Measurements from ENCODE around the gene RAB3IL1.

Gene RAB3IL1

DNA sequence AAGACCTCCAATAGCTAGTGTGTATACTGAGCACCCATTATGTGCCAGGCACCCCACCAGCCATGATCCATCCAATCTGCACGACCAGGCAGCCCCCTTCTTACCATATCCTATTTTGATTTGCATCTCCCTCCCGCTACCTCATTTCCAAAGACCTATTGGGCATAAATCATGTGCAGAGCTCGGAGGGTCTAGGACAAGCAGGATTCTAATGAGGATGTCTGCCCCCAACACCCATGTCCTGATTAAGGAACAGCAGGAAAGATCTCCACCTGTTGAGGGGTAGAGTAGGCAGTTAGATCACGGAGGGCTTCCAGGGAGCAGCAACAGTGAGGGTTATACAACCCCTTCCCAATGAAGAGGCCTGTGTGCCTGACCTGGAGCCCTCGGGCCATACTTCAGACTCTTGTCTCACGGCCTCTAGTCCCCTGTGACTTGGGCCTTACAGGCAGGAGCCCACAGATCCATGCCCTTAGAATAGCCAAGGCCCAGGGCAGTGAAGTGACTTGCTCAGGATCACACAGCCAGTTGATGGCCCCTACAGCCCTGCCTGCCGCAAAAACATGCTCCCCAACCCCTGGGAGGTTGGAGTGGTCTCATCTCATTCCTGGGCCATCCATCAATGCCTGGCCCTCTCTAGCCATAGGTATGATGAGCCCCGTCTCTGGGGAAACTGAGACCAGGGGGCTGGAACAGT lies 3.5 kb downstream of the RAB3IL1 start:
- H3K27ac ChIP-seq, result no peak overlapping the region
- no peaks in the 10 kb centered on the region for H3K79me2 ChIP-seq (ENCODE audit: insufficient read depth, low read depth)
- H3K9ac ChIP-seq, result no peak overlapping the region

DNA sequence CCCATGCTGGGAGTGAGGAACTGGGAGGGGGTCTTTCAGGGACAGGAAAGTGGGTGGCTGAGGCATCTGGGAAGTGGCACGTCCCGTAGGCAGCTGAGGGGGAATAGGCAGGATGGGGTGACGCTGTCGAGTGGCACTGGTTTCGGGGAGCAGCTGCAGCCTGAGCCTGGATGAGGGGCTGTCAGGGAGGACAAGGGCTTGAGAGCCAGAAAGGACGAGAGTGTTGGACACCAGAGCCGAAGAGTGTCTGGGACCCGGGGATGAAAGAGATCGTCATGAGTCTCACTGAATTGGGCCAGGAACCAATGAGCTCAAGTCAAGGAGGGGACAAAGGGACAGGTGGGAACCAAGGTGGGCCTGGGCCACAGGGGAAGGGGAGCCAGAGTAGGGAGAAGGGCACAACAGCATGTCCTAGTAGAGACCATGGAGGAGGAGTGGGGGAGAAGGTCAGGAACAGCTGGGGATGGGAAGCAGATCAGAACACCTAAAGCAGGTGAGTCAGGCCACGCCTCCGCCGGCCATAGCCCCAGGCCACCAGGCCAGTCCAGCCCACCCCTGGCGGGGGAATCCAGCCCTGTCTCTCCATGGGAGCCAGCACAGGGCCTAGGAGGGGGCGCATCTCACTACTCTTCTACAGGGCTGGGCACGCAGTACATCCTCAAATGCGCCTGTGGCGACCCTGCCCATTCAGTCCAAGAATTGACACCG lies 4.2 kb downstream of the RAB3IL1 start:
- H3K27me3 ChIP-seq (ENCODE audit: insufficient read depth, low read depth), result no peaks in the 10 kb centered on the region
- H3K4me2 ChIP-seq, result no peak overlapping the region
- no peaks in the 10 kb centered on the region for H3K79me2 ChIP-seq (ENCODE audit: insufficient read depth, low read depth)

More for the DNA sequence above, 3.5 kb downstream of the RAB3IL1 start:
- no peaks in the 10 kb centered on the region for H3K36me3 ChIP-seq (ENCODE audit: insufficient read depth)
- peaks cover 29% of the 10 kb centered on the region for H3K4me1 ChIP-seq (ENCODE audit: low read depth, poor library complexity, severe bottlenecking)
- H3K4me2 ChIP-seq, result no peak overlapping the region
- H3K27me3 ChIP-seq (ENCODE audit: insufficient read depth, low read depth), result no peaks in the 10 kb centered on the region
- TF ChIP-seq, protein P1, sequence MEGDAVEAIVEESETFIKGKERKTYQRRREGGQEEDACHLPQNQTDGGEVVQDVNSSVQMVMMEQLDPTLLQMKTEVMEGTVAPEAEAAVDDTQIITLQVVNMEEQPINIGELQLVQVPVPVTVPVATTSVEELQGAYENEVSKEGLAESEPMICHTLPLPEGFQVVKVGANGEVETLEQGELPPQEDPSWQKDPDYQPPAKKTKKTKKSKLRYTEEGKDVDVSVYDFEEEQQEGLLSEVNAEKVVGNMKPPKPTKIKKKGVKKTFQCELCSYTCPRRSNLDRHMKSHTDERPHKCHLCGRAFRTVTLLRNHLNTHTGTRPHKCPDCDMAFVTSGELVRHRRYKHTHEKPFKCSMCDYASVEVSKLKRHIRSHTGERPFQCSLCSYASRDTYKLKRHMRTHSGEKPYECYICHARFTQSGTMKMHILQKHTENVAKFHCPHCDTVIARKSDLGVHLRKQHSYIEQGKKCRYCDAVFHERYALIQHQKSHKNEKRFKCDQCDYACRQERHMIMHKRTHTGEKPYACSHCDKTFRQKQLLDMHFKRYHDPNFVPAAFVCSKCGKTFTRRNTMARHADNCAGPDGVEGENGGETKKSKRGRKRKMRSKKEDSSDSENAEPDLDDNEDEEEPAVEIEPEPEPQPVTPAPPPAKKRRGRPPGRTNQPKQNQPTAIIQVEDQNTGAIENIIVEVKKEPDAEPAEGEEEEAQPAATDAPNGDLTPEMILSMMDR (conservative IDR thresholded peaks at IDR 0.05; ENCODE audit: low read depth, low read length), result no peak
- H3K4me3 ChIP-seq (IDR thresholded peaks at IDR 0.05; ENCODE audit: insufficient read depth, low read depth, low read length), result no peak overlapping the region
- H4K20me1 ChIP-seq (ENCODE audit: insufficient read depth), result no peaks in the 10 kb centered on the region
- H2AFZ ChIP-seq (ENCODE audit: low read depth), result no peak overlapping the region

DNA sequence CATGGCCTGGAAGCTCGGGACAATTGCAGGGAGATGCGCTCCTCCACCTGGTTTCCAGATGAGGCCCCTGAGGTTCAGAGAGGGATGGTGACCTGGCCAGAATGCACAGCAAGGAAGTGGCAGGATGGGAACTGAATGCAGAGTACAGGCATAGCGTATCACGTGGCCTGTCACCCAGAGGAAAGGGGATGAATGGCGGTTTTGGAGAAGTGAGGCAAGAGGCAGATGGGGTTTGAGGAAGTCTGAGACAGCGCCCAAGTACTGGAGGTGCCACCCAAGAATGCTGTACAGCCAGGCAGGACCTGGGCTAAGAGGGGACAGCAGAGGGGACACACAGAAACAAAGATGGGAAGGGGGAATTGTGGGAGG lies 4.9 kb downstream of the RAB3IL1 start:
- no peak overlapping the region for H2AFZ ChIP-seq (ENCODE audit: low read depth)
- no peaks in the 10 kb centered on the region for H3K27me3 ChIP-seq (ENCODE audit: insufficient read depth, low read depth)
- no peak overlapping the region for H3K27ac ChIP-seq
- H3K79me2 ChIP-seq (ENCODE audit: insufficient read depth, low read depth), result no peaks in the 10 kb centered on the region
- TF ChIP-seq, protein P1 (conservative IDR thresholded peaks at IDR 0.05; ENCODE audit: low read depth, low read length), result no peak
- H4K20me1 ChIP-seq (ENCODE audit: insufficient read depth), result no peaks in the 10 kb centered on the region
- no peak overlapping the region for H3K4me3 ChIP-seq (IDR thresholded peaks at IDR 0.05; ENCODE audit: insufficient read depth, low read depth, low read length)
- H3K36me3 ChIP-seq (ENCODE audit: insufficient read depth), result no peaks in the 10 kb centered on the region
- H3K4me1 ChIP-seq (ENCODE audit: low read depth, poor library complexity, severe bottlenecking), result peaks cover 31% of the 10 kb centered on the region
- no peak overlapping the region for H3K9ac ChIP-seq
- H3K4me2 ChIP-seq, result no peak overlapping the region

More for the DNA sequence above, 4.2 kb downstream of the RAB3IL1 start:
- H3K9ac ChIP-seq, result no peak overlapping the region
- no peak overlapping the region for H3K27ac ChIP-seq
- no peaks in the 10 kb centered on the region for H3K36me3 ChIP-seq (ENCODE audit: insufficient read depth)
- no peak overlapping the region for H2AFZ ChIP-seq (ENCODE audit: low read depth)
- peaks cover 36% of the 10 kb centered on the region for H3K4me1 ChIP-seq (ENCODE audit: low read depth, poor library complexity, severe bottlenecking)
- TF ChIP-seq, protein P1 (conservative IDR thresholded peaks at IDR 0.05; ENCODE audit: low read depth, low read length), result no peak
- no peaks in the 10 kb centered on the region for H4K20me1 ChIP-seq (ENCODE audit: insufficient read depth)
- no peak overlapping the region for H3K4me3 ChIP-seq (IDR thresholded peaks at IDR 0.05; ENCODE audit: insufficient read depth, low read depth, low read length)

DNA sequence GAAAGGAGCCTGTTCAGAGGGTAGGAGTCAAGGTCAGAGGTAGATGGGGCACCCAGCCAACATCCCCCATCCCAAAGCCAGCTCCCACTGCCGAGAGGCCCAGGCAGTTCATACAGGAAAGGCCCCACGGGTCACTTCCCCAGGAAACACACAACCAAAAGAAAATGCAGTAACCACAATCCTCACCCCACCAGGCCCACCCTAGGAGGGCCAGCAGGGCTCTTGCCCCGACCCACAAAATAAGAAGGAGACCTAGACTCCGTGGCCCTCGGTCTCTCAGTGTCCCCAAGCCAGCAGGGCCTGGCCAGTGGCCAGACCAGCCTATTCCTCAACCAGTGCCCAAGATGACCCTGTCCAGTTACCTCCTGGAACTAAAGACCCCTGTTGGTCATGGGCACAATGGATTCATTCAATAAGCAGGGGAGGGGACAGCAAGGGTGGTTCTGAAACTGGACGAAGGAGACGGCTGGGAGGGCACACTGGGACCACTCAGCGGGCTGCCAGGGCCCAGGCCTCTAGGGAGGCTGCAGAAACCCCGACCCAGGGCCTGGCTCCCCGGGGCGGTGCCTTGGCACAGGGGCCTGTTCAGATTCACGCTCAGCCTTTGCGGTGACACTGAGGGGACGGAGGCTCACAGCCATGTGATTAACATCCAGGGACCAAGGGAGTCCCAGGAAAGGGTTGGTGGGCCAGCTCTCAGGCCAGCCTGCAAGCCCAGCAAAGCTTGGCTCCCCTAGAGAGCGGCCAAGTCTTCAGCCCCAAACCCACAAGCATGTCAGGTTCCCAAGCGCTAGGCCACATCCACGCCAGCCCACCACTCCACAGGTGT lies 5.5 kb downstream of the RAB3IL1 start:
- Histone ChIP-seq H3K4me1 (ENCODE audit: low read depth, poor library complexity, severe bottlenecking) (peaks cover 31% of the 10 kb centered on the region), H3K4me2 (no peak overlapping the region), H3K27me3 (ENCODE audit: insufficient read depth, low read depth) (no peaks in the 10 kb centered on the region), H3K9ac (no peak overlapping the region), H3K79me2 (ENCODE audit: insufficient read depth, low read depth) (no peaks in the 10 kb centered on the region), H3K4me3 (IDR thresholded peaks at IDR 0.05; ENCODE audit: insufficient read depth, low read depth, low read length) (no peak overlapping the region), H4K20me1 (ENCODE audit: insufficient read depth) (no peaks in the 10 kb centered on the region), H2AFZ (ENCODE audit: low read depth) (no peak overlapping the region), H3K36me3 (ENCODE audit: insufficient read depth) (no peaks in the 10 kb centered on the region), H3K27ac (no peak overlapping the region)
- TF ChIP-seq, protein P1 (conservative IDR thresholded peaks at IDR 0.05; ENCODE audit: low read depth, low read length), result no peak

Data from KMS-11 (cell line).